DOHH2 (cell line): Measurements from ENCODE around the gene DDX39A.
"Not testable (repeated sequence)": the region's sequence is repeated elsewhere in the genome, so short reads cannot be mapped to it uniquely, and the experiment has no call there.

Experiments
- H3F3A ChIP-seq: fragments of 200-600 bp; sonication (generic), shearing (Covaris generic); 2 replicates; pipeline ENCODE4 v1.6.0; 2016; ENCODE audit warnings: antibody characterized with exemption, mild to moderate bottlenecking; ENCODE audit not compliant: control insufficient read depth, insufficient read depth
- H3K27ac ChIP-seq: fragments of 200-600 bp; sonication (generic); 2 replicates; pipeline ENCODE4 v1.5.1; 2014; ENCODE audit warnings: low read depth, mild to moderate bottlenecking, low read length, moderate library complexity
- H3K27me3 ChIP-seq: fragments of 200-600 bp; sonication (generic); 2 replicates; pipeline ENCODE4 v1.6.1; 2014; ENCODE audit warnings: mild to moderate bottlenecking, low read length, mixed read lengths; ENCODE audit not compliant: control insufficient read depth
- H3K36me3 ChIP-seq: fragments of 200-600 bp; sonication (generic); 2 replicates; pipeline ENCODE4 v1.6.1; 2014; ENCODE audit warnings: mild to moderate bottlenecking, low read length, moderate library complexity, mixed read lengths; ENCODE audit not compliant: control insufficient read depth
- H3K4me1 ChIP-seq: fragments of 200-600 bp; sonication (generic); 2 replicates; pipeline ENCODE4 v1.6.1; 2014; ENCODE audit warnings: mild to moderate bottlenecking, low read length, mixed read lengths; ENCODE audit not compliant: control insufficient read depth
- H3K4me2 ChIP-seq: fragments of 200-600 bp; sonication (generic); 2 replicates; pipeline ENCODE4 v1.6.0; 2014; ENCODE audit warnings: mild to moderate bottlenecking, low read length, moderate library complexity
- H3K4me3 ChIP-seq: fragments of 200-600 bp; sonication (generic); 2 replicates; pipeline ENCODE4 v1.5.1; 2014; ENCODE audit warnings: mild to moderate bottlenecking, low read length, mixed read lengths
- H3K79me2 ChIP-seq: fragments of 200-600 bp; sonication (generic); 2 replicates; pipeline ENCODE4 v1.6.1; 2014; ENCODE audit warnings: mild to moderate bottlenecking, low read length, mixed read lengths; ENCODE audit not compliant: control insufficient read depth
- H3K9me2 ChIP-seq: fragments of 200-600 bp; sonication (generic); replicated peaks from 2 replicates; pipeline ENCODE4 v1.6.1; 2014; ENCODE audit warnings: mild to moderate bottlenecking, low read length, mixed read lengths; ENCODE audit not compliant: control insufficient read depth
- H3K9me3 ChIP-seq: fragments of 200-600 bp; sonication (generic); 2 replicates; pipeline ENCODE4 v1.6.1; 2014; ENCODE audit warnings: antibody characterized with exemption, low read length, mixed read lengths; ENCODE audit not compliant: control insufficient read depth, insufficient read depth
- H4K20me1 ChIP-seq: fragments of 200-600 bp; sonication (generic); 2 replicates; pipeline ENCODE4 v1.6.0; 2014; ENCODE audit warnings: low read depth, mild to moderate bottlenecking, antibody characterized with exemption, low read length, moderate library complexity; ENCODE audit not compliant: control insufficient read depth, insufficient read depth
- CTCF ChIP-seq: fragments of 200-600 bp; sonication (generic); IDR thresholded peaks from one replicate; pipeline ENCODE4 v1.5.1; 2014; ENCODE audit warnings: antibody characterized with exemption, mild to moderate bottlenecking, low read depth, low read length; ENCODE audit not compliant: poor library complexity, severe bottlenecking
- EZH2phosphoT487 ChIP-seq: fragments of 200-600 bp; sonication (generic); IDR thresholded peaks from 2 replicates; pipeline ENCODE4 v1.6.1; 2017; ENCODE audit warnings: borderline replicate concordance, mild to moderate bottlenecking, antibody characterized with exemption, low read length, moderate library complexity, mixed read lengths

The DDX39A gene

DNA sequence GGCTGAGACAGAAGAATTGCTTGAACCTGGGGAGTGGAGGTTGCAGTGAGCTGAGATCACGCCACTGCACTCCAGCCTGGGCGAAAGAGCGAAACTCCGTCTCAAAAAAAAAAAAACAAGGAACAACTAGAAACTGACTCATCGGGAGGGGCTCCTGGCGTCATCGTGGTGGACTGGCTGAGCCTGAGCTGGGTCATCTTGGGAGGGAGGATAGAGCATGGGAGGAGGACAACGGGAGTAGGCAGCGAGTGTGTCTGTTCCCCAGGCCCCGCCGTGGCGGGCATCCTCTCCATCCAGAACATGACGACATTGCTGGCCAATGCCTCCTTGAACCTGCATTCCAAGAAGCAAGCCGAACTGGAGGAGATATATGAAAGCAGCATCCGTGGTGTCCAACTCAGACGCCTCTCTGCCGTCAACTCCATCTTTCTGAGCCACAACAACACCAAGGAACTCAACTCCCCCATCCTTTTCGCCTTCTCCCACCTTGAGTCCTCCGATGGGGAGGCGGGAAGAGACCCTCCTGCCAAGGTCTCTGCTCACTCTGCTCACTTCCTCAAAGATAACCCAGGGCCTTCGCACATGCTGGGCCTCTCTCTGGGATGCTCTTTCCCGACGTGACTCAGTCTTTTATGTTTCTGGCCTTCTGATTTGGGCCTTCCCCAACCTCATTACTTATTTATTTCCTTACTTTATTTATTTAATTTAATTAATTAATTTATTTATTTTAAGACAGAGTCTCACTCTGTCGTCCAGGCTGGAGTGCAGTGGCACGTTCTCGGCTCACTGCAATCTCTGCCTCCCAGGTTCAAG is 16.6 kb downstream of the DDX39A start:
- H4K20me1 ChIP-seq = no peaks in the 10 kb centered on the region
- no peak overlapping the region for H3K4me2 ChIP-seq
- H3K4me3 ChIP-seq = no peak overlapping the region
- peaks cover 40% of the 10 kb centered on the region for H3K4me1 ChIP-seq
- H3K9me2 ChIP-seq = no peaks in the 10 kb centered on the region
- H3K27ac ChIP-seq = no peak overlapping the region
- peaks cover 12% of the 10 kb centered on the region for H3F3A ChIP-seq
- no peaks in the 10 kb centered on the region for H3K79me2 ChIP-seq
- H3K27me3 ChIP-seq = no peaks in the 10 kb centered on the region
- no peaks in the 10 kb centered on the region for H3K9me3 ChIP-seq
- peaks cover 13% of the 10 kb centered on the region for H3K36me3 ChIP-seq
- no peak for TF ChIP-seq CTCF
- no peak for TF ChIP-seq EZH2phosphoT487

GRCh38 chr19:14401468-14402195 is 17.5 kb downstream of the DDX39A start:
- TF ChIP-seq EZH2phosphoT487 (no peak), CTCF (no peak)
- Histone ChIP-seq H3K27ac (peak overlapping the region; percentile 72), H3F3A (peaks cover 4% of the 10 kb centered on the region), H3K79me2 (no peaks in the 10 kb centered on the region), H3K9me3 (no peaks in the 10 kb centered on the region), H3K4me3 (peak overlapping the region; percentile 50), H3K27me3 (no peaks in the 10 kb centered on the region), H4K20me1 (no peaks in the 10 kb centered on the region), H3K36me3 (peaks cover 4% of the 10 kb centered on the region), H3K9me2 (no peaks in the 10 kb centered on the region), H3K4me1 (peaks cover 40% of the 10 kb centered on the region), H3K4me2 (peak overlapping the region; percentile 73)

DNA sequence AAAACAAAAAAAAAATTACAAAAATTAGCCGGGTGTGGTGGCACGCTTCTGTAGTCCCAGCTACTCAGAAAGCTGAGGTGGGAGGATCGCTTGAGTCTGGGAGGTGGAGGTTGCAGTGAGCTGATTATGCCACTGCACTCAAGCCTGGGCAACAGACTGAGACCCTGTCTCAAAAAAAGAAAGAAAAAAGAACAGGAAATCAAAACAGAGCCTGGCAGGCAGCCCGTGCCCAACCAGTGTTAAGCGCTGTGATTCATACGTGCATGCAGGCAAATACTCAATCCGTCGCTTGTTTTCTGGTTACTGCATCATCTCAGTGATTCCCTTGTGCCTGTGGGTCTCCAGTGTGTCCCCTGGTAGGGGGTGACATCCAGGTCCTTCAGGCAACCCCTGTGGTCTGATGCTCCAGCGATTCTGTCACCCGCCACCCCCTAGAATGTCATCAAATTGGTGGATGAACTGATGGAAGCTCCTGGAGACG is 18.1 kb downstream of the DDX39A start:
- peak overlapping the region; percentile 50 for H3K4me3 ChIP-seq
- H3K36me3 ChIP-seq = no peaks in the 10 kb centered on the region
- H3K4me1 ChIP-seq = peaks cover 38% of the 10 kb centered on the region
- H4K20me1 ChIP-seq = no peaks in the 10 kb centered on the region
- no peaks in the 10 kb centered on the region for H3K9me3 ChIP-seq
- H3K4me2 ChIP-seq = peak overlapping the region; percentile 73
- peak overlapping the region; percentile 72 for H3K27ac ChIP-seq
- H3K79me2 ChIP-seq = no peaks in the 10 kb centered on the region
- TF ChIP-seq CTCF (no peak), EZH2phosphoT487 (no peak)
- H3F3A ChIP-seq = no peaks in the 10 kb centered on the region; the same call in 1 of the 2 replicates
- no peaks in the 10 kb centered on the region for H3K9me2 ChIP-seq
- no peaks in the 10 kb centered on the region for H3K27me3 ChIP-seq

- not testable (repeated sequence) for H3K4me3 ChIP-seq, H3F3A ChIP-seq, H3K36me3 ChIP-seq
These were observed 22.0 kb downstream of the DDX39A start for GRCh38 chr19:14397168-14397567.

DNA sequence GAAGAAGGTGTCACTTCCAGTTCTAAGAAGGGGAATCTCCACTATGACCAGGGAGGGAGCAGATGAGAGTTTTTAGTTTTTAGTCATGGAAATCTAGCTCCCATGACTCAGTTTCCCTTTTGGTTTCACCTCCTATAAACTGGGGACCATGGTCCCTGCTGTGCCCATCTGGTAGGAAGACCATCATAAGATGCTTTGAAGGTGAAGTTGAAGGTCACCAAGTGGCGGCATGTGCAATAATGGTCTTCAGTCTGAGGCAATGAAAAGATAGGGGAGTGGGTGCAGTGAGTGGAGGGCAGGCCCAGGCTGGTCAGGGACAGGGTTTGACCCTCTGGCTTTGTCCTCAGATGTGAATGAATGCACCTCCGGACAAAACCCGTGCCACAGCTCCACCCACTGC is 22.4 kb downstream of the DDX39A start:
- not testable (repeated sequence) for H3K4me3 ChIP-seq, H3F3A ChIP-seq, H3K79me2 ChIP-seq, H3K9me3 ChIP-seq, H4K20me1 ChIP-seq, H3K4me2 ChIP-seq, H3K27me3 ChIP-seq, H3K9me2 ChIP-seq, H3K36me3 ChIP-seq, H3K27ac ChIP-seq
- peaks cover 15% of the 10 kb centered on the region for H3K4me1 ChIP-seq

More at GRCh38 chr19:14397168-14397567, 22.0 kb downstream of the DDX39A start:
- not testable (repeated sequence) for H3K27ac ChIP-seq, H4K20me1 ChIP-seq, H3K4me2 ChIP-seq, H3K27me3 ChIP-seq, H3K9me3 ChIP-seq, H3K79me2 ChIP-seq, H3K9me2 ChIP-seq
- H3K4me1 ChIP-seq = peaks cover 20% of the 10 kb centered on the region
